Measurements from ENCODE around the gene LCE1B. TPM values are rescaled to one million over a fixed set of nuclear protein-coding genes. Genes with fewer than 3 reads are reported as not detected.

Gene LCE1B
- total RNA-seq, 1 experiment from 2014 or later: not detected

- H2AFZ ChIP-seq (ENCODE audit: low read depth, low read length, poor library complexity, severe bottlenecking): no peak overlapping the region
- no peaks in the 10 kb centered on the region for H3K79me2 ChIP-seq (ENCODE audit: insufficient read depth, low read length)
- no peaks in the 10 kb centered on the region for H3K9me2 ChIP-seq (ENCODE audit: insufficient read depth)
- no peak overlapping the region for H3K9ac ChIP-seq (ENCODE audit: low read length)
- no peaks in the 10 kb centered on the region for H3K36me3 ChIP-seq (ENCODE audit: control insufficient read depth in 1 of 2, insufficient read depth in 2 of 2, low read length in 2 of 2)
- H3K4me3 ChIP-seq (replicated peaks in 1 of 2; ENCODE audit: low read depth in 1 of 2, low read length in 2 of 2): no peak overlapping the region
- no peaks in the 10 kb centered on the region for H4K20me1 ChIP-seq (ENCODE audit: insufficient read depth)
- no peak overlapping the region for H3K4me2 ChIP-seq (ENCODE audit: low read length)
- BruUV-seq (replicated peaks): no TSS peak
- ChIA-PET POLR2A (no interaction called here), CTCF (no interaction called here), RAD21 (ENCODE audit: low non-redundant PET in 1 of 2, low total read pairs in 2 of 2, uncharacterized antibody in 2 of 2, unreplicated experiment in 2 of 2) (no interaction called here)
- no peak for DNase-seq (ENCODE audit: low read depth, low spot score)
- no peak for ATAC-seq
- H3K27me3 ChIP-seq (ENCODE audit: insufficient read depth, low read length): peaks cover 23% of the 10 kb centered on the region
- no peaks in the 10 kb centered on the region for H3K4me1 ChIP-seq (ENCODE audit: control insufficient read depth in 1 of 2, insufficient read depth in 2 of 2, low read length in 2 of 2)
- H3K27ac ChIP-seq (ENCODE audit: low read depth, low read length): no peak overlapping the region
- no peaks in the 10 kb centered on the region for H3K9me3 ChIP-seq (ENCODE audit: control insufficient read depth in 1 of 2, insufficient read depth in 1 of 2, low read depth in 1 of 2, low read length in 2 of 2)
- intact Hi-C loops (cut with micrococcal nuclease): no loop called here
- TF ChIP-seq FOSL1 (IDR thresholded peaks at IDR 0.05; ENCODE audit: low read depth): no peak
- no peak for TF ChIP-seq POLR2A (IDR thresholded peaks at IDR 0.05; ENCODE audit: borderline replicate concordance, extremely low read depth, insufficient read depth, insufficient read length)
- no peak for TF ChIP-seq ATF3 (IDR thresholded peaks at IDR 0.05)
- TF ChIP-seq EGR1 (IDR thresholded peaks at IDR 0.05; ENCODE audit: low read depth): no peak
- no peak for TF ChIP-seq ZNF274 (IDR thresholded peaks at IDR 0.05; ENCODE audit: low read depth, low read length)
- TF ChIP-seq ZFX (IDR thresholded peaks at IDR 0.05): no peak
- no peak for TF ChIP-seq MAX (IDR thresholded peaks at IDR 0.05)
- TF ChIP-seq SIN3A (IDR thresholded peaks at IDR 0.05; ENCODE audit: low read depth): no peak
- no peak for TF ChIP-seq TCF7L2 (IDR thresholded peaks at IDR 0.05; ENCODE audit: borderline replicate concordance, extremely low read depth, insufficient read depth, insufficient read length)
- TF ChIP-seq ZBTB33 (IDR thresholded peaks at IDR 0.05; ENCODE audit: extremely low read depth, insufficient replicate concordance, low read length): no peak
Observed at GRCh38 chr1:152783095-152783494, 28.7 kb upstream of the LCE1B start.

All from HCT116 (cell line).